HG03175 (cell line): Measurements from ENCODE around the gene PFN3.

Source experiments
- ATAC-seq: cut with Tn5 transposase; IDR thresholded peaks from one replicate; pipeline ENCODE4 v1.9.1; 2021; ENCODE audit warnings: mild to moderate bottlenecking, moderate library complexity; ENCODE audit not compliant: unreplicated experiment

PFN3 gene

DNA sequence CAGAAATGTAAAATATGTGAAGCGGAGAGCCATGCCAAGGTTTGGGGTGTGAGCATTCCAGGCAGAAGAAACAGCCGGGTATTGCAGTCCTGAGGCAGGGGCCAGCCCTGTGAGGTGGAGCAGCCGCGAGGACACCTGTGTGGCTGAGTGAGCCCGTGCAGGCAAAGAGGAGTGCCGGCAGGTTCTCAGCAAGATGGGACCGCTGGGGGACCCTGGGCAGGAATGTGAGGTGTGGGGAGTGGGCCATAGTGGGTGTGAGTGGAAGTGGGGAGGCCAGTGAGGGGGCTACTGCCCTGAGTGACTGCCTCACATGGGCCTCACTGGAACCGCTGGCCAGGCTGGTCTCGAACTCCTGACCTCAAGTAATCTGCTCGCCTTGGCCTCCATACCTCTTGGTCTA lies 38.0 kb upstream of the PFN3 start:
- ATAC-seq = no peak

DNA sequence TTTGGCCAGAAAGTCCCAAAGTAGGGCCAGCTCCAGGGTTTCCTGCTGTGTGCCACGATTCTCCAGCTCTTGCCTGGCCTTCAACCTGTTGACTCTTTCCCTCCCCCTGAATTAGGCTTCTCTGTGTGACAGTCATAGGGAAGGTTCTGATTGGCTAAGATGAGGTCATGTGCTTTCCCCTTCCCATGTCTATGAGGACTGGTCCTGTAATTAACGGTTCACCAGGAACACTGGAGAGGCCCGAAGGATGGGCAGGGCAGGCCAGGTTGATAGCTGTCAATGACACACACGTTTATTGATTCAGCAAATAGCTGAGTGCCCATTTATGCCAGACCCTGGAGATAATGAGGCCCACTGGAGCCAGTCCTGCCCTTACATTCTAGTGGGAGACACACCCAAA lies 37.2 kb upstream of the PFN3 start:
- no peak for ATAC-seq

DNA sequence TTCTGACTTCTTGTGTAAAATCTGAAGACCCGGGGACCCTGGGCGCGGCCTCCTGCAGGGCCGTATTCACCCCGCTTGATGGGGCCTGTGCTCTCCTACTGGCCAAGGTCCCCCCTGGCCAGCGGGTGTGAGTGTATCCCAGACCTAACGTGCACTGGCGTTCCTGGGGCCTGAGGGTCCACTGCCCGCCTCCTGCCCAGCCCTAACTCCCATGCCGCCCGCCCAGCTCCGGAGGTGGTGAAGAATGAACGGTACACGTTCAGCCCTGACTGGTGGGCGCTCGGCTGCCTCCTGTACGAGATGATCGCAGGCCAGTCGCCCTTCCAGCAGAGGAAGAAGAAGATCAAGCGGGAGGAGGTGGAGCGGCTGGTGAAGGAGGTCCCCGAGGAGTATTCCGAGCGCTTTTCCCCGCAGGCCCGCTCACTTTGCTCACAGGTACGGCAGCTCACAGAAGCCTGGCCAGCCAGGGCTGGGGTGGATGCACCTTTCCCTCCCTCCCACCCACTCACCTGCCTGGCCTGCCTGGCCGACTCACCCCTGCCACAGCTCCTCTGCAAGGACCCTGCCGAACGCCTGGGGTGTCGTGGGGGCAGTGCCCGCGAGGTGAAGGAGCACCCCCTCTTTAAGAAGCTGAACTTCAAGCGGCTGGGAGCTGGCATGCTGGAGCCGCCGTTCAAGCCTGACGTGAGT lies 35.5 kb upstream of the PFN3 start:
- ATAC-seq = no peak

DNA sequence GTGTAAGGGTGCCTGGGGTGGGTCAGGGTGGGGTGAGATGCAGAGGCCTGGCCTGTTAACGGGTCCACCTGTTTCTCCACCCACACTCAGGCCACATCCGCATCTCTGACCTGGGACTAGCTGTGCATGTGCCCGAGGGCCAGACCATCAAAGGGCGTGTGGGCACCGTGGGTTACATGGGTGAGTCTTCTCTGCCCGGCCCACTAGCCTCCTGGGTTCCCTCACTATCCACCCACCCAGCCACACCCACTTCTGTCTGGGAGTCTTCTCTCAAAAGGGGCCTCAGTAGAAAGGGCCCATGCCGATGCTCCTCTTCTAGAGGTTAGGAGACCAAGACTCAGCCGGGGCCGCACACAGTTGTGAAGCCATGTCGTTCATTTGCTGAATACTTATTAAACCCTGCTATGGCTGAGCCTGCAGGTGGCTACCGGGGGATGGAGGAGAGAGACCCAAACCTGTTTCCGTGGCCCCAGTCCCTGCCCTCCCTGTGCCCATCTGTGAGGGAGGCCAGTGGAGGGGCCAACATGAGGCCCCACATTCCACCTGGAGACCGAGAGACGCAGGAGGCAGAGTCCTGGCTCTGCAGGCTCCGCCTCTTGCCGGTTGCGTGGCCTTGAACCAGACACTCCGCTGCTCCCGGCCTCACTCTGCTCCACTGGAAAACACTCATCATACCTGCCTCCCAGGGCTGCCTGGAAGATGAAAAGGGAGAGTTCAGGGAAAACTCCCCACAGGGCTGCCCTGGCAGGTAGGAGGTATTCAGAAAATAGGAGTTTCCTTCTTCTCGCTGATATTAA lies 34.7 kb upstream of the PFN3 start:
- ATAC-seq = no peak

DNA sequence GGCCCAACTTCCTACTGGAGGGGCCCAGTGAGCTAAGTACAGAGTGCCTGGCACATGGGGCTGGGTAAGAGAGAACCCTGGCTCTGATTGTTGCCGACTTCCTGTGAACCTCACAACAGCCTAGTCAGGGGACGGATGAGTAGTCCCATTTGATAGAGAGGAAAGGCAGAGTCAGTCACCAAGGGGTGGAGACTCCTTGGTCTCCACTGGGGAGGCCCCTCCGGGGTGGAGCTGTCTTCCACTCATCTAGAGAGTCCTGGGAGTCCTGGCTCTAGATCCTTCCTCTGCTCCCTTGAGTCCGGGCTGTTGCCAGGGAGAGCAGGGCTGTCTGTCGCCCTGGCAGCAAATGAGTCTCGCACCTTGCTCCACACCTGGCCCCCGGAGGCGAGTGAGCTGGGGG lies 34.0 kb upstream of the PFN3 start:
- no peak for ATAC-seq

DNA sequence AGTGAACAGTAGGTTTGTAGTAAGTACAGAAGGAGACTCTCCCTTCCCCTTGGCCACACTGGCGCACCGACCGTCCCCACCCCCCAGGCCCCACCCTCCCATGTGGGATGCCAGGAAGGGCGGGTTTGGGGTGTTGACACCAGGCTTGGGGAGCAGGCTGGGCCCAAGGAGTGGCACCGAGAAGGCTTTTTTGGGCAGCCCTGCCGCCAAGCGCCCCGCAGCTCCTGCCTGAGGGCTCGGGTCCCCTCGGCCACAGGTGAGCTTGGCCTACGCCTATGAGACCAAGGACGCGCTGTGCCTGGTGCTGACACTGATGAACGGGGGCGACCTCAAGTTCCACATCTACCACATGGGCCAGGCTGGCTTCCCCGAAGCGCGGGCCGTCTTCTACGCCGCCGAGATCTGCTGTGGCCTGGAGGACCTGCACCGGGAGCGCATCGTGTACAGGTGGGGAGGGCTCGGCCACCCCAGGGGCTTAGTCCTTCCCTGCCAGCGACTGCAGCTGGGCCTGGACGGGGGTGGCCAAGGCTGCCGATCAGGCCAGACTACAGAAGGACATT lies 33.3 kb upstream of the PFN3 start:
- ATAC-seq = no peak

DNA sequence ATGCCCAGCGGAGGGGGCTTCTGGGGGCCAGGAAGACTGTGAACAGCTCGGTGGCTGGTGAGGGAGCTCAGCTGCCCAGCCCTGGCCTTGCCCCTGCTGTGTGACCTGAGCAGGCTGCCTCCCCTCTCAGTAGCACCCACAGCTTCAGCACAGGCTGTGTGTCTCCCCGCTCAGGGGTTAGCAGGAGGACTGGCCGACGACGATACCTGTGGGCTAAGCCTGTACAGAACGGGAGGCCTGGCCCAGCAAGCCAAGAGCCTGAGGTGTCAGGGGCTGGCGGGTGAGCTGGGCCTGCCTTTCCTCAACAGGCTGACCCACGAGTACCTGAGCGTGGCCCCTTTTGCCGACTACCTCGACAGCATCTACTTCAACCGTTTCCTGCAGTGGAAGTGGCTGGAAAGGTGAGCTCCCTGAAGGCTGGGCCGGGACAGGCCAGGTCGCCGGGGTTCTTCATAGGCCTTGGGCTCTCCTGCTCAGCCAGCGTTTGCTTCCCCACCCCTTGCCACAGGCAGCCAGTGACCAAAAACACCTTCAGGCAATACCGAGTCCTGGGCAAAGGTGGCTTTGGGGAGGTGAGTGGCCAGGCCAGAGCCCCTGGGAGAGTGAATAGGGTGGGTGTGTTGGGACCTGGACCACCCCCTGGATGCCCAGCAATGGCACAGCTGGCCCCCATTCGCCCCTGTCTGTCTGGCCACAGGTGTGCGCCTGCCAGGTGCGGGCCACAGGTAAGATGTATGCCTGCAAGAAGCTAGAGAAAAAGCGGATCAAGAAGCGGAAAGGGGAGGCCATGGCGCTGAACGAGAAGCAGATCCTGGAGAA lies 32.6 kb upstream of the PFN3 start:
- no peak for ATAC-seq

DNA sequence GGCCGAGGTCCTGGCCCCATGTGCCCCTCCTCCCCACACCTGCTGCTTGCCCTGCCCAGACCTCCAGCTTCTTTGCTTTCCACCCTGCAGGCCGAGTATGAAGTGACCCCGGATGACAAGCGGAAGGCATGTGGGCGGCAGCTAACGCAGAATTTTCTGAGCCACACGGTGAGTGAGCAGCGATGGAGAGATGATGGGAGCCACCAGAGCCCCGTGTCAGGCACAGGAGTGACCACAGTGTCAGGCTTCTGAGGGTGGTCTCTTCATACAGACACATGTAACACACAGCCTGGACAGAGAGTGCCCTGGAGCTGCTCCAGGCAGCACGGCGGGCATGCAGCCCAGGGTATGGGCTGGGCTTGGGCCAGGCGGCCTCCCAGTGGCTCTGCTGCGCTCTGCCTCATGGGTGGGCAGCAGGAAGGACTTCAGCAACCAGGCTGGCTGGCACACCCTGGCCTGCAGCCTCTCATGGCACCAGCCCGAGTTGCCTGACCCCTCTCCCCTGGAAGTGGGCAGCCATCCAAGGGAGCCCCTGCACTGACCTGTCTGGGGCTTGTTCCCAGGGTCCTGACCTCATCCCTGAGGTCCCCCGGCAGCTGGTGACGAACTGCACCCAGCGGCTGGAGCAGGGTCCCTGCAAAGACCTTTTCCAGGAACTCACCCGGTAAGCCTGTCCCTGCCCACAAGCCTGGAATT lies 31.8 kb upstream of the PFN3 start:
- ATAC-seq = no peak

DNA sequence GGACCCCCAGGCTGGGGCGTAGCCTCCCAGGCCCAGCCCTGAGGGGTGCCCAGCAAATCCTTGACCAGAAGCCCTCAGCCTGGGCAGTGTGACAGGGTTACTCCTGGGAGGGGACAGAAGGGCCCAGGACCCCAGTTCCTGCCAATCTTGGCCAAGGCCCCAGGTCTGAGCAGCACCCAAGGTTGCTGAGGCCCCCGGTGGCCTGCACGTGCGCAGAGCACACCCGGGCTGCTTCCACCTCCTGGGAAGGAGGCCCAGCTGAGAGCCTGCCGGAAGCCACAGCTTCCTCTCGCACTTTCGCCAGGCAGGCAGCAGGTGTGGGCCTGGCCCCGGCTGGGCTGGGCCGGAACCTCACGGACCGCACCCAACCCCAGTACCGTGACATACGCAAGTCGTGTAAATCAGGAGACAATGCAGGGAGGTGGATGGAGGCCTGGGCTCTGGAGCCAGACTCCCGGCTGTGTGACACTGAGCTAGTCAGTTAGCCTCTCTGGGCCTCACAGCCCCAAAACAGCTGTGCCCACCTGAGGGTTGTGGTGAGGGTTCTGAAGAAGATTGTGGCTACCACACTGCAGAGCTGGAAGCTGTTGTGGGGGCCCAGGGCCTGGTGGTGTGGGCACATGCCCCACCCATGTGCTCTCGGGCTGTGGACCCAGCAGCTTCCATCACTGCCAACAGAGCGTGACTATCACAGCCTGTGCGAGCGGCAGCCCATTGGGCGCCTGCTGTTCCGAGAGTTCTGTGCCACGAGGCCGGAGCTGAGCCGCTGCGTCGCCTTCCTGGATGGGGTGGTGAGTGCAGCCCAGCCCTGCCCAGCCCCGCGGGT lies 31.1 kb upstream of the PFN3 start:
- peak; percentile 55 for ATAC-seq

DNA sequence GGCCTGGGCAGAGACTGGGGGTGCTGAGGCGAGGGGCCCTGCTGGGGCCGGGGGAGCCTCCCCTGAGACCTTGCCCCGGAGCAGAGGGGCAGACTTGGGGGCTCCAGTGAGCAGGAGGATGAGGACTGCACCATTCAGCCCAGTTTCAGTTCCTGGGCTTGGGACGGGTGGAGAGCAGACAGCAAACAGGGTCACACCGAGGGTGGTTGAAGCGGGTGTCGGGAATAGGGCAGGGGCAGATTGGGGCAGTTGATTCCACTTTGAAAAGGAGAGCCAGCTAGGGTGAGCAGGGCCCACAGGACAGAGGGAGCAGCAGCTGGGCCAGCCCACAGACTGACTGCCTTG lies 30.5 kb upstream of the PFN3 start:
- no peak for ATAC-seq

DNA sequence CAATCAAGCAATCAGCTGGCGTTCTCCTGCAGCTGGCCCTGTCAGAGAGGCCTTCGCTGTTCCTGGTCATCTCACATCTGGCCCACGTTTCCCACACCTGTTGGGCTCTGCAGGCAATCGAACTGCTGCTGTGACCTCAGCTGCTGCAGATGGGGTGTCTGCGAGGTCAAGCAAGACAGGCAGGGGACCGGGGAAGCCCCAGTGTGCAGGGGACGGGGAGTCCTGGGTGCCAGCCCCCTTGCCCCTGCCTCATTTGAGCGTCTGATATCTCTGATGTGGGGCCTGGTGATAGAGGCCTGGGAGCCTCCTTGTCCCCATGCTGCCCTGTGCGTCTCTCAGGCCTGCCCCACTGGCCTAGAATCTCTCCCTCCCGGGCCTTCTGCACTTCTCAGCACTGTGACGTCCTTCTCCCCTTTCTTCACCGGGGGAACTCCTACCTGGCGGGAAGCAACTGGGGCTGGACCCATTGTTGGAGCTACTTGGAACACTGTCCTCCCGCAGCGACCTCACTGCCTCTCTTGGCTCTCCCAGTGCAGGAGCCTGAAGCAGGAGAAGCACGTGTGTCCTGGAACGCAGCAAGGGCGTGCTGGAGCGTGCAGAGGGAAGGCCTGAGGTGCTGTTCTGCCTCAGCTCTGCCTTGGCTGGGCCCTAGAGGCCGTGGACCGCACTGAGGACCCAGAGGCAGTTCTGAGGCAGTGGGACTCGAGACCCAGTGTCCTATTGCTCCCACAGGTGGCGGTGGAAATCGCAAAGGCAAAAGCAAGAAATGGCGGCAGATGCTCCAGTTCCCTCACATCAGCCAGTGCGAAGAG lies 29.9 kb upstream of the PFN3 start:
- ATAC-seq = no peak

DNA sequence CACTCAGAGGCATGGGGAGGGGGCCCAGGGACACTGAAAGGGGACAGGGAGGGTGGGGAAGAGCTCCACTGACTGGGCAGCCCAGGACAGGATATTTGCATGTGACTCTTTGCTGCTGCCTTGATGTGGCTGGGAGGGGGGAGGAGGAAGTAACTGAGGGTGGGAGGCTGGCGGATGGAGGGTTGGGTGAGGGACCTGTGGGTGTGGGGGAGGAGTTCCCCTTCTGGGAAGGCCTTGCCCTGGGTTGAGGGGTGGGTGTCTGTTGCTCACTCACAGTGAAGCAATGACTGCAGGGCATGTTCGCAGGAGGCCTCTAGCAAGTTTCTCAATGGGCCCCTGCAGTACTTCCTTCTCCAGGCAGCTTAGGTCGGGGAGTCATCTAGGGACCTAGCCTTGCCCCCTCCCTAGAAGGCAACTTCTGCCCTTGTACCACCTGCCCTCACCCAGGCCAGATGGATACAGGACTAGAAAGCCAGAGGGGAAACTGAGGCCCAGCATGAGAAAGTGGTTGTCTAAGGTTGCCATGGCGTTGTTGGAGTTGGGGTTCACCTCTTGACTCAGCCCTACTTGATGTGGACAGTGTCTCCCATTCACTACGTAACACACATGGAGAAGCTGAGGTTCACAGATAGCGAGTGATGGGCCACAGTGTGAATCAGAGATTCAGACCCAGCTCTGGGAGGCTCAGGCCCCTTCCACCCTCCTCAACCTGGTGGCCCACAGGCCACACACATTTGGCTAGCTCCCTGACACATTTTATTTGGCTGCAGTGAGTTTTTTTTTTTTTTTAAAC lies 29.0 kb upstream of the PFN3 start:
- ATAC-seq = no peak

DNA sequence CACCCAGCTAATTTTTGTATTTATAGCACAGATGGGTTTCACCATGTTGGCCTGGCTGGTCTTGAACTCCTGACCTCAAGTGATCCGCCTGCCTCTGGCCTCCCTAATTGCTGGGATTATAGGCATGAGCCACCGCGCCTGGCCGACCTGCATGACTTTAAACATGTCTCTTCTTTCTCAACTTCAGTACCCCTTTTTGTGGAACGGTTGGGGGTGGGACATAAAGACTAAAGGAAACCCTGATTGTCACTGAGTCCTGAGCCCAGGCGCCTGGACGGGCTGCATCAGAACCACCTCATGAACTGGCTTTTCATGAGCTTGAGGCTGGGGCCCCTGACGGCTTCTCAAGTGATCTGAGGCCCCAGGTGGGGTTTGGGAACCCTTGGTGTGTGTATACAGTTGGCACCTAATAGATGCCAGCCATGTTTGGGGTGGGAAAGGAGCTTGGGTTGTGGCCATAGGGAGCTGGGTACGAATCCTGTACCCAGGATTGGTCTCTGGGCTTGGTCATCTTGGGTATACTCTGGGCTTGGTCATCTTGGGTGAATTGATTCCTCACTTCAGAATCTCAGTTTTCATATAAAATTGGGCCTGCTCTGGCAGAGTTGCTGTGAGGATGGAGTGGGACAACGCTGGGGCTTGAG lies 28.2 kb upstream of the PFN3 start:
- no peak for ATAC-seq

DNA sequence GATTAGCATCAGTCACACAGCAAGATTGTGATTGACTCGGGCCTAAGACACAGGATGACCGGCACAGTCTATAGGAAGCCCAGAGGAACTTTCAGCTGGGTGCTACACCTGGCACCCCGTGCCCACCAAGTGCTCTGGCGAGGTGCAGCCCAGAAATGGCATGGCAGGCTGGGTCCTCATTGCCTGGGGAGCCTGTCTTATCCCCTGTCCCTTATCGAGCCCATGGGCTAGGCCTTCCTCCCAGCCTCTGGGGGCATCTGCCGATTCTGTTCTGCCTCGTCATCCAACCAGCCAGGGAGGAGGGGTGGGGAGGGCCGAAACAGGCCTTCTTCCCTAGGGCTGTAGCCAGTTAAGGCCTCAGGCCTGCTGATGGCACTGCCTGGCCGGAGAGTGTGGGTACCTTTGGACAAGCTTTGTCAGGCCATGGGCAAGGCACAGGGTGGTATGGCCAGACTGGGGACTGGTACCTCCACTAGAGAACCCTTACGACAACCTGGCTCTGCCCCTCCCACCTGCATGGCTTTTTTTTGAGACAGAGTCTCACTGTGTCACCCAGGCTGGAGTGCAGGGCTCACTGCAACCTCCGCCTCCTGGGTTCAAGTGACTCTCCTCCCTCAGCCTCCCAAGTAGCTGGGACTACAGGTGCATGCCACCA lies 27.6 kb upstream of the PFN3 start:
- ATAC-seq = no peak

DNA sequence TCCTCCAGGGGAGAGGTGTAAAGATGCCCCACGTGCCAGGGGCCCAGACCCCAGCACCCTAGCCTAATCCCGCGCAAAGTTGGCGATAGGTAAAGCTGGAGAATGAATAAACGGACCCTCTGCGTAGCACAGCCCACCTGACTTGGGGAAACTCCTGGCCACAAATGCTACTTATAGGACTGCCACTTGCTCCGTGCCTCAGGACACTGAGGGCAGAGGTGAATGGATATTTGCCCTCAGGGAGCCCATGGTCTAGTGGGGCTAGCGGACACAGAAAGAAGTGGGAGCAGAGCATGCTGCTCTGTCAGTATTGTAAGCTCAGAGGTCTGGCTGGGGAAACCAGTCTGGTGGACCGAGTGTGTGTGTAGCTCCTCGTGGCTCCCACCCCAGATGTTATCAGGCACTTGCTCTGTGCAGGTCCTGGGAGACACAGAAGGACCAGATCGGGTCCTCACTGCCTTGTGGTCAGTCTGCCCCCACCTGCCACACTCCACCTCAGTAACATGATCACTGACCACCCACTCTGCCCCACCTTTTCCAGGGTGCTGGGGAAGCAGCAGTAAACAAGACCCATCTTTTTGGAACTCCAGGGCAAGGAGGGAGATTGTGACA lies 26.9 kb upstream of the PFN3 start:
- ATAC-seq = no peak

DNA sequence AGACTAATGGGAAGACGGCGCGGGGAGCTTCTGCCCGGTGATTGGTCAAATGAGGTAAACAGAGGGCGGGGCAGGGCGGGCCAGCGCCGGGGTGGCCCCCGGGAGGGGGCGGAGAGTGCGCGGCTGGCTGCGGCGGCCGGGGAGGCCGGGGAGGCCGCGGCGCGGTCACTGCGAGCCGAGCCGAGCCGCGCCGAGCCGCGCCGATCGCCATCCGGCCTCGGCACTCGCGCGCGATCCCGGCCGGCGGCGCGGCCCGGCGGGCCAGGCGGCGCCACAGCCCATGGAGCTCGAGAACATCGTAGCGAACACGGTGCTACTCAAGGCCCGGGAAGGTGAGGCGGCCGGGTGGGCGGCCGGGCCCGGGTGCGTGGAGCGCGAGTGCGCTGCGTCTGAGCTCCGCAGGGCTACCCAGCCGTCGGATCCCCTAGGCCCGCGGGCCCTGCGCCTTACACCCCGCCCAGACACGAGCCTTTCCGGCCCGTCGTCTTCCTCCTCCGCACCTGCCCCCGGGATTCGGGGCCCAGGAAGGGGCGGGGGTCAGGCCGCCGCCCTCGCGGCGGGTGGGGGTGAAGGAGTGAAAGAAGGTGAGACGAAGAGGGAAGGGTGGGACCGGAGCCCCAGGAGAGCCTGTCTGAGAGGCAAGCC lies 26.2 kb upstream of the PFN3 start, which contains the start of gene GRK6:
TSS of gene GRK6 (plus strand) at position 111 of the 645 bp plus-strand sequence. CDS start at position 281, 170 bp downstream.
- ATAC-seq = peak; percentile 11
